ENCODE data around the gene NEGR1.

Gene NEGR1

GRCh38 chr1:71687376-71687775 is 595.0 kb downstream of the NEGR1 start:
- DNase-seq (ENCODE audit: low read depth), result no peak

- DNase-seq (ENCODE audit: low read depth), result no peak
These were observed 605.1 kb downstream of the NEGR1 start for GRCh38 chr1:71676979-71677925.

GRCh38 chr1:71668065-71668464 is 614.3 kb downstream of the NEGR1 start:
- no peak for DNase-seq (ENCODE audit: low read depth)

- no peak for DNase-seq (ENCODE audit: low read depth)
These were observed 615.1 kb downstream of the NEGR1 start for GRCh38 chr1:71667216-71667615.

- no peak for DNase-seq (ENCODE audit: low read depth)
These were observed 615.7 kb downstream of the NEGR1 start for GRCh38 chr1:71666609-71667008.

- DNase-seq (ENCODE audit: low read depth), result peak; percentile 46
These were observed 621.9 kb downstream of the NEGR1 start for GRCh38 chr1:71660411-71660810.

- DNase-seq (ENCODE audit: low read depth), result no peak
These were observed 624.3 kb downstream of the NEGR1 start for GRCh38 chr1:71657891-71658679.

GRCh38 chr1:71656902-71657301 is 625.4 kb downstream of the NEGR1 start:
- no peak for DNase-seq (ENCODE audit: low read depth)

GRCh38 chr1:71655604-71656003 is 626.7 kb downstream of the NEGR1 start:
- no peak for DNase-seq (ENCODE audit: low read depth)

- DNase-seq (ENCODE audit: low read depth), result no peak
These were observed 628.4 kb downstream of the NEGR1 start for GRCh38 chr1:71653952-71654351.

GRCh38 chr1:71651214-71651613 is 631.1 kb downstream of the NEGR1 start:
- DNase-seq (ENCODE audit: low read depth), result no peak

GRCh38 chr1:71650119-71650518 is 632.2 kb downstream of the NEGR1 start:
- no peak for DNase-seq (ENCODE audit: low read depth)

- no peak for DNase-seq (ENCODE audit: low read depth)
These were observed 632.7 kb downstream of the NEGR1 start for GRCh38 chr1:71649608-71650007.

GRCh38 chr1:71647513-71648300 is 634.6 kb downstream of the NEGR1 start:
- no peak for DNase-seq (ENCODE audit: low read depth)

- no peak for DNase-seq (ENCODE audit: low read depth)
These were observed 637.3 kb downstream of the NEGR1 start for GRCh38 chr1:71645015-71645414.

GRCh38 chr1:71641903-71642302 is 640.4 kb downstream of the NEGR1 start:
- no peak for DNase-seq (ENCODE audit: low read depth)

GRCh38 chr1:71640998-71641397 is 641.3 kb downstream of the NEGR1 start:
- no peak for DNase-seq (ENCODE audit: low read depth)

GRCh38 chr1:71640116-71640515 is 642.2 kb downstream of the NEGR1 start:
- DNase-seq (ENCODE audit: low read depth), result no peak

GRCh38 chr1:71638081-71638766 is 644.1 kb downstream of the NEGR1 start:
- DNase-seq (ENCODE audit: low read depth), result peak; percentile 70

- DNase-seq (ENCODE audit: low read depth), result peak; percentile 5
These were observed 646.8 kb downstream of the NEGR1 start for GRCh38 chr1:71635568-71635967.

- DNase-seq (ENCODE audit: low read depth), result no peak
These were observed 648.2 kb downstream of the NEGR1 start for GRCh38 chr1:71634159-71634558.

GRCh38 chr1:71630073-71630472 is 652.3 kb downstream of the NEGR1 start:
- peak; percentile 33 for DNase-seq (ENCODE audit: low read depth)

Measured in ELR (cell line).